Measurements from ENCODE around the gene NHS. TPM values are rescaled to one million over a fixed set of nuclear protein-coding genes. Genes with fewer than 3 reads are reported as not detected.

Gene NHS
- total RNA-seq, 3 donors from 2014 or later: 8.5 to 11.2 (median 8.8) TPM

GRCh38 chrX:17621566-17622270 lies 246.7 kb downstream of the NHS start:
- DNase-seq (ENCODE audit: low spot score in 2 of 2): no peak
- Histone ChIP-seq H3K4me1 (no peaks in the 10 kb centered on the region), H3K36me3 (no peaks in the 10 kb centered on the region), H3K4me3 (no peak overlapping the region), H3K9me3 (no peaks in the 10 kb centered on the region), H3K27me3 (peaks cover 0 to 35% of the 10 kb centered on the region in 2 donors), H3K27ac (no peak overlapping the region)
- intact Hi-C loops (cut with DNase I; ENCODE audit: low total_unique reads): no loop called here
- TF ChIP-seq POLR2AphosphoS5 (IDR thresholded peaks at IDR 0.05) (no peak), POLR2A (IDR thresholded peaks at IDR 0.05) (no peak), CTCF (IDR thresholded peaks at IDR 0.05) (no peak)

- Histone ChIP-seq H3K4me3 (no peak overlapping the region), H3K27ac (no peak overlapping the region), H3K4me1 (no peaks in the 10 kb centered on the region), H3K27me3 (peaks cover 0 to 35% of the 10 kb centered on the region in 2 donors), H3K36me3 (no peaks in the 10 kb centered on the region), H3K9me3 (no peaks in the 10 kb centered on the region)
- no peak for DNase-seq (ENCODE audit: low spot score in 2 of 2)
- intact Hi-C loops (cut with DNase I; ENCODE audit: low total_unique reads): no loop called here
- no peak for TF ChIP-seq CTCF (IDR thresholded peaks at IDR 0.05)
- TF ChIP-seq POLR2A (IDR thresholded peaks at IDR 0.05): no peak
- TF ChIP-seq POLR2AphosphoS5 (IDR thresholded peaks at IDR 0.05): no peak
Observed at GRCh38 chrX:17622331-17622730, 247.3 kb downstream of the NHS start.

GRCh38 chrX:17623750-17624149 lies 248.8 kb downstream of the NHS start:
- no peaks in the 10 kb centered on the region for H3K36me3 ChIP-seq
- intact Hi-C loops (cut with DNase I; ENCODE audit: low total_unique reads): no loop called here

GRCh38 chrX:17627026-17627425 lies 252.0 kb downstream of the NHS start:
- H3K9me3 ChIP-seq: no peaks in the 10 kb centered on the region
- no peak overlapping the region for H3K27ac ChIP-seq
- DNase-seq (ENCODE audit: low spot score in 2 of 2): no peak
- TF ChIP-seq POLR2AphosphoS5 (IDR thresholded peaks at IDR 0.05) (no peak), CTCF (IDR thresholded peaks at IDR 0.05) (no peak), POLR2A (IDR thresholded peaks at IDR 0.05) (no peak)
- H3K27me3 ChIP-seq: peaks cover 0 to 49% of the 10 kb centered on the region in 2 donors
- intact Hi-C loops (cut with DNase I; ENCODE audit: low total_unique reads): no loop called here
- H3K4me1 ChIP-seq: no peaks in the 10 kb centered on the region
- H3K36me3 ChIP-seq: no peaks in the 10 kb centered on the region
- H3K4me3 ChIP-seq: no peak overlapping the region

More at GRCh38 chrX:17623750-17624149, 248.8 kb downstream of the NHS start:
- no peak for DNase-seq (ENCODE audit: low spot score in 2 of 2)
- no peak for TF ChIP-seq POLR2A (IDR thresholded peaks at IDR 0.05)
- TF ChIP-seq POLR2AphosphoS5 (IDR thresholded peaks at IDR 0.05): no peak
- TF ChIP-seq CTCF (IDR thresholded peaks at IDR 0.05): no peak
- H3K27ac ChIP-seq: no peak overlapping the region
- peaks cover 0 to 46% of the 10 kb centered on the region in 2 donors for H3K27me3 ChIP-seq
- no peaks in the 10 kb centered on the region for H3K4me1 ChIP-seq
- H3K4me3 ChIP-seq: no peak overlapping the region
- H3K9me3 ChIP-seq: no peaks in the 10 kb centered on the region

- TF ChIP-seq POLR2AphosphoS5 (IDR thresholded peaks at IDR 0.05) (no peak), POLR2A (IDR thresholded peaks at IDR 0.05) (no peak), CTCF (IDR thresholded peaks at IDR 0.05) (no peak)
- Histone ChIP-seq H3K4me1 (no peaks in the 10 kb centered on the region), H3K4me3 (no peak overlapping the region), H3K9me3 (no peaks in the 10 kb centered on the region), H3K27ac (no peak overlapping the region), H3K27me3 (peaks cover 0 to 32% of the 10 kb centered on the region in 2 donors), H3K36me3 (no peaks in the 10 kb centered on the region)
- DNase-seq (ENCODE audit: low spot score in 2 of 2): no peak
- intact Hi-C loops (cut with DNase I; ENCODE audit: low total_unique reads): no loop called here
Observed at GRCh38 chrX:17628976-17629375, 254.0 kb downstream of the NHS start.
